Activated T-cell treated with anti-CD3 and anti-CD28 coated beads, Interleukin-2, amount 50 U/mL, for 1 hour (primary cell): ENCODE results near the gene PHOSPHO1.
A peak's percentile ranks its signal among the peaks of the same experiment; 100 is the strongest.

Experiments
- DNase-seq: peaks from one replicate; pipeline ENCODE4 v3.0.0-alpha.2; 2020

PHOSPHO1 gene

DNA sequence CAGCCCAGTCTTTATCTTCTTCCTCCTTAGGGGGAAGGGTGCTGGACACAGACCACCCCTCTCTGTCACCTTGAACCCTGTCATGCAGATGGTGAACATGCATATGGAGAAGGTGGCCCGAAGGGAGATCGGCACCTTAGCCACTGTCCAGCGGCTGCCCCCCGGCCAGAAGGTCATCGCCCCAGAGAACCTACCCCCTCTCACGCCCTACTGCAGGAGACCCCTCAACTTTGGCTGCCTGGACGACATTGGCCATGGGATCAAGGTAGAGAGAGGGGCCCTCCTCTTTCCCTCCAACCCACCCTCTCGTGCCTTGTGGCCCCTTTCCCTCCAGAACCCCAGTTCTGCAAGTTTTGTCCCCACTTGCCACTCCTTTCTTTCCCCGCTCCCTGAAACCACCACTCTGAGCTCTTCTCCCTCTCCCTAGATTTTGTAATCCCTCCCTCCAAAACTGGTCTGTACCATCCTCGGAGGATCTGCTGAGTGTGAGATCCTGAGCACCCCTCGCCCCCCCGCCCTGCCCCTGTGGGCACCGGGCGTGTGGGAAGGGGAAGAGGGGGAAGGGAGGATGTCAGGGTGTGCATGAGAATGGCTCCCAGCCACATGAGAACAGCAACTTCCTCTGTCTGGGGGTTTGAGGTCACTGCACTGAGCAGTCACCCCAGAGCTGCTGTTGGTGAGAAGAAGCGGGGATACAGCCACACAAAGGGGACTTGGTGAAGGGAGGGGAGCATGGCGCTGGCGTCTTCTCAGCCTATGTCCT is 12.8 kb downstream of the PHOSPHO1 start:
- peak; percentile 71 for DNase-seq

GRCh38 chr17:49216953-49217650 is 13.5 kb downstream of the PHOSPHO1 start:
- no peak for DNase-seq

DNA sequence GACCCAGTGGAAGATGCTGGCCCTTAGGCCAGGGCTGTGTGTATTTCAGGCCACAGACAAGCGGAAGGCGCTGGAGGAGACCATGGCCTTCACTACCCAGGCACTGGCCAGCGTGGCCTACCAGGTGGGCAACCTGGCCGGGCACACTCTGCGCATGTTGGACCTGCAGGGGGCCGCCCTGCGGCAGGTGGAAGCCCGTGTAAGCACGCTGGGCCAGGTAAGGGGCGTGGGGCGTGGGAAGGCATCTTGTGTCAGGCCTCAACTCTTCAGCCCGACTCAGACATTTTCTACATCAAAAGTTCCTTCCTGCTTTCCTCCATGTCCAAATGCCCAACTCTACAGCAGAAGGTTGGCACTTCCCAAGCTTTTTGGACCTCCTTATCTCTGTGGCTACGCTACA is 14.1 kb downstream of the PHOSPHO1 start:
- no peak for DNase-seq

DNA sequence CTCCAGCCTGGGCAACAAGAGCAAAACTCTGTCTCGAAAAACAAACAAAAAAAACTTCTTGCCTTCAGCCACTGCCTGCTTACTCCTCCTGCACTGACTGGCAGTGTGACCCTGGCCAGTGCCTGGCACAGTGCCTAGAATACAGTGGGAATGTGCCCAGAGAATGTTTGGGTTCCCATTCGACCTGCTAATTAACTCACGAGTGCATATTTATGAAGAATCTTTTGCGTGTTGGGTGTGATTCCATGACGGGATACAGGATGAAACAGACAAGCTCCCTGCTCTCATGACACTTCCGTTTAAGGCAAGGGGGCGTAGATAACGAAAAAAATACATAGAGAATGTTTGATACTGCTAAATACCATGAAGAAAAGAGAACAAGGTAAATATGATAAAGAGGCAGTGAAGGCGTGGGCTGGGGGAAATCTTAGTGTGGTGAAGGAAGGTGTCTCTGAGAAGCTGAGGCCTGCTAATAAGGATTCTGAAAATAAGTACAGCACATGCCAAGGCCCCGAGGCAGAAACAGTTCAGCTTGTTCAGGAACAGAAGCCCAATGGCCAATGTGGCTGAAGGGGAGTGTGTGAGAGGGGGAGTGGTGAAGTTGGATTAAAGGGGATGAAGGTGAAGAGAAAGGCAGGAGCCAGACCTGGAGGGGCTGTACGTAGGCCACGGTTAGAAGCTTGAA is 15.8 kb downstream of the PHOSPHO1 start:
- DNase-seq = no peak

DNA sequence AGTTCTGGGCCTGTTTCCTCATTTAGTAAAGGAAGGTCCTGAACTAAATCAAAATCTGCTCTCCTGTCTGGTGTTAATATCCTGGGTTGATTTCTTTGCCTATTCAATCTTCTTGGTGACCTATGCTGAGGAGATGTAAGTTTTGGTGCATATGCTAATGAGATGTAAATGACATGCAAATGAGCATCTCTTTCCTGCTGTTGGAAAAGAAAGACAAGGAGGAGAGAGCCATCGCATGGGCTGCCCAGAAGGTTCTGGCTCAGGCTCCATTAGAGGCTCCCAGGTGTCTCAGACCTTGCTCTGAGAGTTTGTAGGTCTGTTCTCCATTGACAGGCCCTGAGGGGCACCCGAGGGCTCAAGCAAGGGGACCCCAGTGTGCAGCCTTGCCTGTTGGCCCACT is 16.7 kb downstream of the PHOSPHO1 start:
- DNase-seq = no peak

GRCh38 chr17:49213399-49213798 is 17.2 kb downstream of the PHOSPHO1 start:
- no peak for DNase-seq

GRCh38 chr17:49210158-49211029 is 20.2 kb downstream of the PHOSPHO1 start, which contains the start of the genes ABI3 and GNGT2:
Gene ABI3 (plus strand): TSS chr17:49210707. CDS start chr17:49210725, 18 bp downstream.
Gene GNGT2 (minus strand): TSS chr17:49210574. CDS start chr17:49207422, 3,152 bp downstream.
- DNase-seq = peak; percentile 61

DNA sequence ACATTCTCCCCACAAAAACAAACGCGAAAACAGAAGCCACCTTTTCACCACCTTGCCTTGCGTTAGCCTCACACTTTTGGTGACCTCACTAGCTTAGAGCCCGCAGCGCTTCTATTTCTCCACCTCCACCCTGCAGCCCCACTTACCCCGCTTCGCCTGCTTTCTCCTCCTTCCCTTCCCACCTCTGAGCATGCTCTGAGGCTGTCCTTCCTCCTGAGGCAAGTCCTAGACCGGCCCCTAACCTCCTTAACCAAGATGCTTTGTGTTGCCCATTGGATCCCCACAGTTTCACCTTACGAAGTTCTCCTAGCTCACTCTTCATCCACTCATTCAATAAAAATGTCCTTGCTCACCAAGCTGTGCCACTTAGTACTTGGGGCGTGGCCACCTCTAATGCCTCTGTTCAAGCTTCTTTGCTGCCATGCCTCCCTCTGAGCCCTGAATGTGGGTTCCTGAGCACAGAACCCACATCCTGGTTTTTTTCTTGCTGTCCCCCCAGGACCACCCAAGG is 21.5 kb downstream of the PHOSPHO1 start:
- DNase-seq = no peak

DNA sequence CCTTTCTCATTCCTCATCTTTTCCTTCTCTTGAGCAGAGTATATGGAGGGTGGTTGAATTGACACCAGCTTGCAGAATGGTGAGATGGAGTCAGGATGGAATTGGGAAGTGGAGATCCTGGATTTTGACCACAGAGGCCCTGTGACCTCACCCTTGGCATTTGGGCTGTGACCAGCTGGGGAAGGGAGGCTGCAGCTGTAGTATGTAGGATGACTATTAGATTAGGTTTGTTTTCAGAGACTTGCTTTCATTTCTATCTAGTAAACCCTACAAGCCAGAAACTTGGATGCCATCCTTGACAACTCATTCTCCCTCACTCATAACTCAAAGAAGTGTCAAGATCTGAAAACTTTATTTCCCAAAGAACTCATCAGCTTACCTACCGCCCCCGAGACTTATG is 26.1 kb downstream of the PHOSPHO1 start:
- no peak for DNase-seq

DNA sequence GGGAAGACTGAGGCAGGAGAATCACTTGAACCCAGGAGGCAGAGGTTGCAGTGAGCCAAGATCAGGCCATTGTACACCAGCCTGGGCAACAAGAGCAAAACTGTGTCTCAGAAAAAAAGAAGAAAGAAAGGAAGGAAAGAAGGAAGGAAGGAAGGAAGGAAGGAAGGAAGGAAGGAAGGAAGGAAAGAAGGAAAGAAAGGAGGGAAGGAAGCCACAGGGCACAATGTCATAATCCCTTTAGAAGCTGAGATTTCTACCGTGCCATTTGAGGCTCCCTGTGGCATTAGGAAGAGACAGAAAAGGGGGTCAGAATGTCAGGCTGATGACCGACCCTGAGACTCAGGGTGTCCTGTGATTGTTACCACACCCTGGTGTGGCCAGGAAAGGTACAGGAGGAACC is 26.8 kb downstream of the PHOSPHO1 start:
- no peak for DNase-seq

- no peak for DNase-seq
Observed at GRCh38 chr17:49201481-49201927, 29.1 kb downstream of the PHOSPHO1 start.

GRCh38 chr17:49200423-49201083 is 30.0 kb downstream of the PHOSPHO1 start:
- no peak for DNase-seq

DNA sequence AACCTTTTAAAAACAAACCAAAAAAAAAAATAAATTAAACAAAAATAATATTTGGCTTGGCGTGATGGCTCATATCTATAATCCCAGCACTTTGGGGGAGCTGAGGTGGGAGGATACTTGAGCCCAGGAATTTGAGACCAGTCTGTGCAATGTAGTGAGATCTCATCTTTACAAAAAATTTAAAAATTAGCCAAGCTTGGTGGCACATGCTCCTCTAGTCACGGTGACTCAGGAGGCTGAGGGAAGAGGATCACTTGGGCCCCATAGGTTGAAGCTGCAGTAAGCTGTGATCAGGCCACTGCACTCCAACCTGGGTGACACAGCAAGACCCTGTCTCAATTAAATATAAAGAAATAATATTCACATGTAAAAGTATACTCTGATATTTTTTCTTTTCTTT is 32.4 kb downstream of the PHOSPHO1 start:
- no peak for DNase-seq

GRCh38 chr17:49197346-49197998 is 33.1 kb downstream of the PHOSPHO1 start:
- DNase-seq = no peak

DNA sequence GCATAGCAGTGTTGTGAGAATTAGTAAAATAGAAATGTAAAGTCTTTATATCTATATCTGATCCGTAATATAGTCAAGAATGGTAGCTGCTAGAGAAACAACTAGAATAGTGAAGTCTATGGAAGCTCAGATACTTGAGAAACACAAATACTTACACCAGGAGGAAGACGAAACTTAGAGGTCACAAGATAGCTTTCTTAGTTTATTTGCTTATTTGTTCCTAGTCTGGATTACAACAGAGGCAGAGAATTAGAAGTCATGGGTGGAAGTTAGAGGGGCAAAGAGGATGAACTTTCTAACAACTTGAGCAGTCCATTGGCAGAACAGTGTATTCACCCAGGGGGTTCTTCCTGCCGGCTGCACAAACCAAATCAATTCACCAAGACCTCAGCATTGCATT is 34.1 kb downstream of the PHOSPHO1 start:
- DNase-seq = no peak

DNA sequence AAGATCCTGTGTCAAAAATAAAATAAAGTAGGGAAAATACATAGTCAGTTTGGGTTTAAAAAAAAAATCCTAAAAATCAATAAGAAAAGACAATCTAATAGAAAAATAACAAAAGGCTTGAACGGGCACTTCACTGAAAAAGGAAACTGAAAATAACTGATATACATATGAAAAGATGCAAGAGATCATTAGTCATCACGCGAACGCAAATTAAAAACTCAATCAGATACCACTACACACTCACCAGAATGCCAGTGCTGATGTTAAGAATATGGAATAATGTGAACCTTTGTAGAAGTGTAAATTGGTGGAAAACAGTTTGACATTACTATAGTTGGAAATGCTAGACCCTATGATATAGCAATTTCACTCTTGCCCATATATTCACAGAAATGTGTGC is 34.8 kb downstream of the PHOSPHO1 start:
- DNase-seq = no peak

DNA sequence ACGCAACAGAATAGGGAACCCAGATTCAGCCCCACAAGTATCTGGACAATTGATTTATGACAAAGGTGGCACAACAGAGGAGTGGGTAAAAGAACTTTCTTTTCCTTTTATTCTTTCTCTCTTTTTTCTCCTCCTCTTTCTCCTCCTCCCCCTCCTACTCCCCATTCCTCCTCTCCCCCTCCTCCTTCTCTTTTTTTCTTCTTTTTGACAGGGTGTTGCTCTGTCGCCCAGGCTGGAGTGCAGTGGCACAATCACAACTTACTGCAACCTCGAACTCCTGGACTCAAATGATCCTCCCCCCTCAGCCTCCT is 36.3 kb downstream of the PHOSPHO1 start:
- no peak for DNase-seq

DNA sequence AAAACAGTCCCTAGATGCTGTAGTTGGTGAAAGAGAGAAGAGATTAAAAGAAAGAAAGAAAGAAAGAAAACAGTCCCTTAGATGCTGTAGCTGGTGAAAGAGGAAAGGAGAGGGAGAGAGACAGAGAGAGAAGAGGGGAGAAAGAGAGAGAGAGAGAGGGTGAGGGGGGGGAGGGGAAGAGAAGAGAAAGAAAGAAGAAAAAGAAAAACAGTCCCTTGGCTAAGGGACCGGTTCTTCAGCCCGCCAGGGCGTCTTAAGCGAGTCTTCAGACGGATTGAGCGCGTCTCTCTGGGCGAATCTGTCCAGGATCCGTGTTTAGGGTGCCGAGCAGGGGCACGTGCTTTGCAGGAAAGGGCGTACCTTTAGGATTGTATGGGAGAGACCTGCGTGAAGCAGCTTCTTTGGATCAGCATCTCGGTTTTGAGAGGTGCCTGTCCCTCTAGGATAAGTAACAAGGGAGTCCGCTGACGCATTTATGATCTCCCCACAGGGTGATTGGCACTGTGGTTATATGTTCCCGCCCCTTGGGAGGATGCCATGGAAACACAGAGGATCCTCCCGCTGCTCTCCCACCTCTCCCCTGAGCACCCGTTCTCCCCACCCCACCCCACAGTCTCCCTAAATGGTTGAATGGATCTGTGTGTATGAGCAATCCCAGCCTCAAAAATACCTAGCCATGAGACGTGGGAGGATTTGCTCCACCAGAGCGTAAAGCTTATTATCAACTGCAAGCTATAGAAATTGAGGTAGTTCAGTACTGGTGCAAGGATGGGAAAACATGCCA is 36.9 kb downstream of the PHOSPHO1 start:
- peak; percentile 40 for DNase-seq

DNA sequence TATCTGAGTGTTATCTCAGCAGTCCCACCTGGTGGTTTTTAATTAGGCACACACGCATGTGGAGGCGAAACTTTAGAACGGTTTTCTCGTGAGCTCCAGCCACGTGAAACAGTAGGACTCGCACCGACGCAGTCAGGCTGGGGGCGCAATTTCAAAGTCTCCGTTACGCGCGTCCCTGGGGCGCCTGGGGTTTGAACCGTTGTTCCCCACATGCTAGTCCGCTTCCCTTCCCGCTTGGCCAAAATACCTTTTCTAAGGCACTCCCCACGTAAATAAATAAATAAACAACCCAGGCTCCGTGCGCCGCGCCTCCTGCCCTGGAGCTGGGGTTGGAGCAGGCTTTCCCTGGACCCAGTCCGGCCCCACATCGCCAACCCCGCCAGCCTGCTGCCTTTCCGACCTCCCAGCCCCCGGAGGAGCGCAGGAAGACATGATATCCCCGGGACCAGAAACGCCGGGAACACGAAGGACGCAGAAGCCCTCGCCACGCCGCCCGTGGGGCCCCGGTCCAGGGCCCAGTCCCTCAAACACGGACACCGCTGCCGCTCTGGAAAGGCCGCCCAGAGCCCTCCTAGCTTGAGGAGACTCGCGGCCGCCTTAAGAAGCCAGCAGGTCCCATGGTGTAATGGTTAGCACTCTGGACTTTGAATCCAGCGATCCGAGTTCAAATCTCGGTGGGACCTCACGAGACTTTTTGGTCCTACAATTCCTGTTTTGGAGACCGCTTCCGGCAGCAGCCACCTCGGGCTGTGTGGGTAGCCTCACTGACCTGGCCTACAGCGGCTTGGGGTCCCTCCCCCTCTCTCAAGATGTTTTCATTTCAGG is 38.5 kb downstream of the PHOSPHO1 start:
- DNase-seq = peak; percentile 98
